Type B pancreatic cell (in vitro differentiated cells): ENCODE data around the gene ZBTB42. TPM values are rescaled to one million over a fixed set of nuclear protein-coding genes. Genes with fewer than 3 reads are reported as not detected.

Experiments
- DNase-seq: peaks from one replicate; pipeline ENCODE4 v3.0.0; 2021; ENCODE audit warnings: mixed read lengths; ENCODE audit not compliant: unreplicated experiment; ENCODE audit errors: extremely low spot score
- H3K27ac Mint-ChIP-seq: 2 replicates; pipeline ENCODE4 v1.8.0; 2021; ENCODE audit warnings: mild to moderate bottlenecking, mixed read lengths
- H3K27me3 Mint-ChIP-seq: 2 replicates; pipeline ENCODE4 v1.8.0; 2021; ENCODE audit warnings: mixed read lengths
- H3K36me3 Mint-ChIP-seq: 2 replicates; pipeline ENCODE4 v1.8.0; 2021; ENCODE audit warnings: mixed read lengths
- H3K4me1 Mint-ChIP-seq: one replicate; pipeline ENCODE4 v1.8.0; 2021; ENCODE audit warnings: mixed read lengths; ENCODE audit not compliant: unreplicated experiment
- H3K4me3 Mint-ChIP-seq: 2 replicates; pipeline ENCODE4 v1.8.0; 2021; ENCODE audit warnings: mild to moderate bottlenecking, mixed read lengths
- H3K9me3 Mint-ChIP-seq: 2 replicates; pipeline ENCODE4 v1.8.0; 2021; ENCODE audit warnings: mixed read lengths
- CTCF ChIP-seq: fragments of 200-600 bp; sonication (generic); conservative IDR thresholded peaks from 2 replicates; pipeline ENCODE4 v1.5.0; 2021; ENCODE audit warnings: antibody characterized with exemption, mild to moderate bottlenecking
- total RNA-seq: library from RNA; stranded (reverse); gene quantifications from 2 replicates; pipeline ENCODE4 v1.2.1, GENCODE V29; 2021; ENCODE audit warnings: low replicate concordance

Gene ZBTB42
- total RNA-seq, 1 donor from 2014 or later = 6.6 TPM

- DNase-seq = no peak
- H3K36me3 Mint-ChIP-seq = peaks cover 21% of the 10 kb centered on the region
- no peaks in the 10 kb centered on the region for H3K27me3 Mint-ChIP-seq
- no peak for TF ChIP-seq CTCF
- no peak overlapping the region for H3K4me3 Mint-ChIP-seq
- no peak overlapping the region for H3K27ac Mint-ChIP-seq
- peaks cover 31% of the 10 kb centered on the region for H3K4me1 Mint-ChIP-seq
- no peaks in the 10 kb centered on the region for H3K9me3 Mint-ChIP-seq
These were observed 33.3 kb upstream of the ZBTB42 start for GRCh38 chr14:104767634-104767918.

- Mint-ChIP-seq H3K27ac (peak overlapping the region; percentile 55), H3K9me3 (no peaks in the 10 kb centered on the region), H3K27me3 (no peaks in the 10 kb centered on the region), H3K4me1 (peaks cover 31% of the 10 kb centered on the region), H3K4me3 (no peak overlapping the region), H3K36me3 (peaks cover 21% of the 10 kb centered on the region)
- DNase-seq = peak; percentile 95
- peak; percentile 97 for TF ChIP-seq CTCF
These were observed 32.2 kb upstream of the ZBTB42 start for GRCh38 chr14:104768437-104769323.

DNA sequence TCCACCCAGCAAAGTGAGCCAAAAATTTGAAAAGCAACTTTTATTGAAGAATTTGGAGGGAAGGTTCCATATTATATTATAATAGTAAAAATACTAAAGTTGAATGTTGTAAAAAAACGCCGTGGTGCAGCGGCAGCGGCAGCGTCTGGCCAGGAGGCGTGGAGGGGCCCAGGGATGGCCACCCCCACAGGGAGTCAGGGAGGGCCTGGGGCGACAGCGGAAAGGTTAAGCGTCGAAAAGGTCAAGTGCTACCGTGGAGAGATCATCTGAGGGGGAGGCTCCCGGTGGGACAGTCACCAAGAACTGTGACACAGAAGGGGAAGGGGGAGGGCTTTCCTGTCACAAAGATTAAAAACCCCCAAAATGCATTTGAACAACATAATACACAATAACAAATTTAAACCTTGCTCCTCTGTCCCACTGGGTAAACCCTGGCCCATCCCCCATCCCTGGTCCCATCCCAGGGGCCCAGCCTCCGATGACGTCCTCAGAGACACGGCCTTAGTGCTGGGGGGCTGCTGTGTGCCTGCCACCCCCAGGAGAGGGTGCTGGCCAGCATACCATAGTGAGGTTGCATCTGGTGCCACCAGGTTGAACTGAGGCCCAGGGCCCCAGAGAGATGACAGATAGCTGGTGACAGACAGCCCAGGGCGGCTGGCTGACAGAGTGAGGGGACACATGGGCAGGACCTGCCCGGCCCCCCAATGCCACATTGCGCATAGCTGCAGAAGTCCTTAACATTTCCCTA is 31.4 kb upstream of the ZBTB42 start:
- Mint-ChIP-seq H3K4me3 (no peak overlapping the region), H3K4me1 (peaks cover 31% of the 10 kb centered on the region), H3K27me3 (no peaks in the 10 kb centered on the region), H3K9me3 (no peaks in the 10 kb centered on the region), H3K36me3 (peaks cover 21% of the 10 kb centered on the region), H3K27ac (peak overlapping the region; percentile 48)
- DNase-seq = no peak
- TF ChIP-seq CTCF = no peak

- no peak for DNase-seq
- TF ChIP-seq CTCF = no peak
- H3K9me3 Mint-ChIP-seq = no peaks in the 10 kb centered on the region
- no peak overlapping the region for H3K4me3 Mint-ChIP-seq
- H3K36me3 Mint-ChIP-seq = peaks cover 21% of the 10 kb centered on the region
- peaks cover 31% of the 10 kb centered on the region for H3K4me1 Mint-ChIP-seq
- no peaks in the 10 kb centered on the region for H3K27me3 Mint-ChIP-seq
- H3K27ac Mint-ChIP-seq = peak overlapping the region; percentile 48
These were observed 30.8 kb upstream of the ZBTB42 start for GRCh38 chr14:104770072-104770579.

- peak; percentile 71 for TF ChIP-seq CTCF
- Mint-ChIP-seq H3K4me3 (no peak overlapping the region), H3K4me1 (peaks cover 31% of the 10 kb centered on the region), H3K9me3 (no peaks in the 10 kb centered on the region), H3K36me3 (peaks cover 13% of the 10 kb centered on the region), H3K27ac (peak overlapping the region; percentile 53), H3K27me3 (no peaks in the 10 kb centered on the region)
- DNase-seq = no peak
These were observed 30.0 kb upstream of the ZBTB42 start for GRCh38 chr14:104770851-104771272.
